ENCODE measurements around the gene KLC1.

The KLC1 gene

GRCh38 chr14:103721334-103722120, 92.5 kb downstream of the KLC1 start:
- DNase-seq = no peak

GRCh38 chr14:103723748-103724081, 94.7 kb downstream of the KLC1 start:
- no peak for DNase-seq

DNA sequence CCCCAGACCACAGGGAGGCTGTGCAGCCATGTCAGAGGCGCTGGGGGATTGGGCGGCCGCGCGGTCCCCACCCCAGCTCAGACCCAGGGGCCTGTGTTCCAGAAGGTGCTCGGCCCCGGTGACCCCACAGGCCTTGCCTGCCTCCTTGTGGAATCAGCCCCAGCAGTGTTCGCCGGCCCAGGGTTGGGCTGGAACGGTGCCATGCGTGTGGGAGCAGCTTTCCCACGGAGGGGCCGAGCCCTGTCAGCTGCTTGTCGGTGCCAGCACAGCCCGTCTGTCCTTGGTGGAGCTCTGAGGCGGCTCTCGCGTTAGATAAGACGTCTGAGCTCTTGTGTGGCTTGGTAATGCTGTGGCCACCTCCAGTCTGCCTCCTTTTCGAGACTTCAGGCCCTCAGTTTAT, 95.1 kb downstream of the KLC1 start:
- DNase-seq = no peak

GRCh38 chr14:103725001-103725682, 96.1 kb downstream of the KLC1 start:
- no peak for DNase-seq

DNA sequence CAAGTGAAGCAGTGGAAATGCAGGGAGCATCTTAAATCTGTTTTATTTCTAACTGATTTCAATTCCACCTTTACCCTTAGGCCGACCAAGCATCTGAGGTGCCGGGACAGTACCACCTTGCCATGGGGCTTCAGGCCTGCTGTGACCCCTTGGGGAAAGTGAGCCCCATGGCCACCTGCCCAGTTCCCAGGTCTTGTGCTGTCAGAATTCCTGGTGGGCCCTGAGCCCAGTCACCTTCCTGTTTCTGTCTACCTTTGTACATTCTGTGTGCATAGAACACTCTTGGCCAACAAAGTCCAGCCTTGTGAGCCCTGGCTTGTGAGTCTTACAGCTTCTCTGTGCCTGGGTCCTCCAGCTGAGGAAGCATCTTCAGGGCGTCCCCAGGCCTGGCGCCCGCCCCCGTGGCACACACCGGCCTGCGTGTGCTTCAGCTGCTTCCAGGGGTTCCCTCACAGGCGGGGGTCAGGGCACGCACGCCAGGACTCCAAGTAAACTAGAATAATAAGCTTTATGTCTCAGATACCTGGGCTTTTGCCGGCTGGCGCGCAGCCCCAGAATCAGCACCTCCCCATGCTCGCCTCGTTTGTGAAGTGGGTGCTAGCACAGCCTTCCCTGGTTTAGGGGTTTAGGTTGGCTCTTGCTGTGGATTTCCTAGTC, 96.9 kb downstream of the KLC1 start:
- no peak for DNase-seq

DNA sequence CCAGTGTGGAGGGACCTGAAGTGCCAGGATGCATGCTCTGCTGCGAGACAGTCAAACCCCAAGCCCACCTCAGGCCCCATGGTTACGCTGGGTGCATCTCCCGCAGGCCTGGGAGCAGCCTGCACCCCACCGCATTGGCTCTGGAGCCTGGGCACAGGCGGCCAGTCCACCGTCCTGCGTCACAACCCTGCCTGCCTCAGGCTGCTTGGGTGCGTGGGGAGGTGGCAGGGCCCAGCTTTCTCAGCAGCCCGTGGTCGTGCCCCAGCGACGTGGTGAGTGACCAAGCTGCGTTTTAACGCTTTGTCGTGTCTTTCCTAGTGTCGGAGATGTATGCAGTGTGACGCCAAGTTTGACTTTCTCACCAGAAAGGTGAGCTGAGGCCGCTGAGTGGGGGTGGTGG, 97.5 kb downstream of the KLC1 start:
- no peak for DNase-seq

DNA sequence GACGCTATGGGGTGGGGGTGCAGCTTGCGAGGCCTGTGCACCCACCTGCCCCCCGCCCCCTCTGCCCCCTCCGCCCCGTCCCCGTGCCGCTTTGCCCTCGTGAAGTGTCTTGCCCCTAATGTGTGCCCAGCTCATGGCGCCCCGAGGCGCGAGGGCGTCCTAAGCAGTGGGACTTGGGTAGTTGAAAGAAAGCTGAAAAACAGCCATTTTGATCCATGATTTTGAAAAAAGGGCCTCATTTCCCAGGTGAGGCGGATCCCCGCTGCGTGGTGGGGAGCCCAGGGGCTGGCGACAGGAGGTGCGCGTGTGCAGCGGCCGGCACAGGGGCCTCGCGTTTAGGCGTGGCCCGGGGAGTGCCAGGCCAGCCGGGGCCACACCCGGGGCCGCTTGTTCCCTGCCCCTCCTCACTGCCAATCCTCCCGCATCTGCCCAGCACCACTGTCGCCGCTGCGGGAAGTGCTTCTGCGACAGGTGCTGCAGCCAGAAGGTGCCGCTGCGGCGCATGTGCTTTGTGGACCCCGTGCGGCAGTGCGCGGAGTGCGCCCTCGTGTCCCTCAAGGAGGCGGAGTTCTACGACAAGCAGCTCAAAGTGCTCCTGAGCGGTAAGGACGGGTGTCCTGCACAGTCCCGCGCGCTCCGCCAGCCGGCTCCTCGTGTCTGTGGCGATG, 98.4 kb downstream of the KLC1 start:
- no peak for DNase-seq

GRCh38 chr14:103728141-103728540, 99.1 kb downstream of the KLC1 start:
- DNase-seq = no peak

DNA sequence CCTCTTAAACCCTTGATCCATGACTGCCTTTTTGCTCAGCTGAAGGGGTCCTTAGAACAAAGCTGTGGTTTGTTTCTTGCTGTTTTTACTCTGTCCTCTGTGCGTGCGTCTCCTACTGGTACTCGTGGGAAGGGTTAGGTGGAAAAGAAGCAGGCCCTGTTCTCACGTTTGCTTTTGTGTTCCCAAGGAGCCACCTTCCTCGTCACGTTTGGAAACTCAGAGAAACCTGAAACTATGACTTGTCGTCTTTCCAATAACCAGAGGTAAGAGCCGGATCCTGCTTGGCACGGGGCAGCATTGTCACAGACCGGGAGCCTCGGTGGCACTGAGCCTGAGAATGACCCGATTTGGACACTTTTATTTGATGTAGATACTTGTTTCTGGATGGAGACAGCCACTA, 99.7 kb downstream of the KLC1 start:
- DNase-seq = no peak

GRCh38 chr14:103729496-103730448, 100.8 kb downstream of the KLC1 start:
- DNase-seq = no peak

- DNase-seq = no peak
These were observed 101.6 kb downstream of the KLC1 start for GRCh38 chr14:103730490-103731035.

GRCh38 chr14:103731481-103731880, 102.5 kb downstream of the KLC1 start:
- DNase-seq = no peak

- DNase-seq = no peak
These were observed 103.2 kb downstream of the KLC1 start for GRCh38 chr14:103731916-103732867.

GRCh38 chr14:103732868-103733620, 104.0 kb downstream of the KLC1 start:
- DNase-seq = no peak

DNA sequence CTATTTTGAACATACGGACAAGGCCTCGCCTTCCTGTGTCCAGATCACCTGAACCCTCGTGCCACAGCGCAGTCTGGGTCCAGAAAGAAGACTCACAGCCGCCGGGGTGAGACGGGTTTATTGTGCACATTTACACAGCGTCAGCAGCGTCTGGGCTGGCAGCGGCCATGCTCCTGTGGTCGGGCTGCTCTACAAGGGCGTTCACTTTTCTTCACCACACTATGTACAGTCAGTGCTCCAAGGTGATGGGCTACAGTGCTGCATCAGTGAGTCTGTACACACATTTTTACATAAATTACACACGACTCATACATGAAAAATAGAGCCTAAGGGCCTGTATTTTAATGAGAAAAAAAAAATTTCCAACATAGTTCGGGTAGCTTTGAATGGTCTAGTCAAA, 104.6 kb downstream of the KLC1 start:
- no peak for DNase-seq

- no peak for DNase-seq
These were observed 105.3 kb downstream of the KLC1 start for GRCh38 chr14:103734081-103734888.

- DNase-seq = no peak
These were observed 106.0 kb downstream of the KLC1 start for GRCh38 chr14:103735022-103735421.

DNA sequence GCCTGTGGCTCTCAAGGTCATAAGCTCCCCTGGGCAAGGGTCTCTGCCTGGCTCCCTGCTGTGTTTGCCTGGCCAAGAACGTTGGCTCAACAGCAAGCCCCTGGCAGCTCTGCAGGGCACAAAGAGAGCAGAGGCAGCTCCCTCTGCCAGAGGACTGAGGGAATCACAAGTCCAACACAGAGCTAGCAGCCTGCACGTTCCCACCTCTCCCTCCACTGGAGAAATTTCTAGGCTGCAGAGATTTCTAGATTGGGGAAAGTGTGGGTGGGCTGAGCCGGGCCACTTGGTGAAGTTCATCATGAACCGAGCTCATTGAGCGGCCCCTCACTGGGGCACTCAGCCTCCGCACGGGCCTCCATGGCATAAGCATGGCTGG, 106.4 kb downstream of the KLC1 start:
- DNase-seq = no peak

All from right kidney (tissue), 1 donor.